Hematopoietic multipotent progenitor cell treated with erythropoietin and hydrocortisone succinate and interleukin-3 and kit ligand, for 6 days (in vitro differentiated cells): Measurements from ENCODE around the gene SRD5A3.
"Not testable (repeated sequence)": the region's sequence is repeated elsewhere in the genome, so short reads cannot be mapped to it uniquely, and the experiment has no call there.

ENCODE experiments used
- DNase-seq: peaks from one replicate; pipeline ENCODE4 v3.0.0-alpha.2; 2015

SRD5A3 gene

DNA sequence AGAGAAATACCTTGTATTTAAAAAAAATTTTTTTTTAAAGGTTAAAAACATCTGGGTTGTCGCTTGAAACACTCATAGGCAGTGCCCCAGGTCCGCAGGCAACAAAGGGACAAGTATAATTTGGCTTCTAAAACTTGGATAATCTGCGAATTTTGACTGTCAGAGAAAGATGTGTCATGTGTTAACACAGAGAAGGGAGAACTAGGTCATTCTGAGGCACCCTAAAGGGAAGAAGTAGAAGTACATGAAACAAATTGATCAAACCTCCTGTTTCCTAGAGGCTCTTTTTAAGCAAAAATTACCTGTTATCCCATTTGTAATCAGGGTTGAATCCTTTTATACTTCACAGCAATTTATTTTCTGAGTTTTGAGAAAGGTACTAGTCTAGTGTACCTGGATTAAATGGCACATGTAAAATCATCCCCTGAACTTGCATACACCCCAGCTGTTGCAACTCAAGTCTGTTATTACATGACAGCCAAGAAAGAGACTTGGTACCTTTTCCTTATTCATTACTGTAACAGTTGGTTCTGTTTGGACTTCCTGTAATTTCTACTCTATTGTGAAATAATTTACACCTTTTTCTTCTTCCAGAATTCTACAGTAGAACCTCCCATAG lies 1.7 kb downstream of the SRD5A3 start:
- DNase-seq = peak; percentile 69

DNA sequence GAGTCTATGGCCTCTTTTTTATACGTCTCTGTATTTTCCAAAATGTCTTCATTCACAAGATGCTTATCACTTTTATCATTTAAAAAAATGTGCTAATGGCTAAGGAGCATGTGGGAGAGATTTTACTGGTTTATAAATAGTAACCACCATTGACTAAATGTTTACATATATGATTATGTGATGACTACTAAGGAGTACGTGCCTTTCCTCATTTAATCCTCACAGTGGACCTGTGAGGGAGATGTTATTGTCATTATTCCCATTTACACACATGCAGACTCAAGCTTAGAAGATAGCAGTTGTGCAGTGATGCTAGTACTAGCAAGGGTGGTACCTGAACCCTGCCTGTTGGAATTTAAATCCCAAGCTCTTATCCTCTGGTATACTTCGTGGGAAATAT lies 2.4 kb downstream of the SRD5A3 start:
- DNase-seq = no peak

DNA sequence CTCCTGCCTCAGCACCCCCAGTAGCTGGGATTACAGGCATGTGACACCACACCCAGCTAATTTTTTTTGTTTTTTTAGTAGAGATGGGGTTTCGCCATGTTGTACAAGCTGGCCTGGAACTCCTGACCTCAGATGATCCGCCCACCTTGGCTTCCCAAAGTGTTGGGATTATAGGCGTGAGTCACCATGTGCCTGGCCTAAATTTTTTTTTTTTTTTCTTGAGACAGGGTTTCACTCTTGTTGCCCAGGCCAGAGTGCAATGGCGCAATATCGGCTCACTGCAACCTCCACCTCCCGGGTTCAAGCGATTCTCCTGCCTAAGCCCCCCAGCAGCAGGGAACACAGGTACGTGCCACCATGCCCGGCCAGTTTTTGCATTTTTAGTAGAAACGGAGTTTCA lies 4.8 kb downstream of the SRD5A3 start:
- DNase-seq = not testable (repeated sequence)

DNA sequence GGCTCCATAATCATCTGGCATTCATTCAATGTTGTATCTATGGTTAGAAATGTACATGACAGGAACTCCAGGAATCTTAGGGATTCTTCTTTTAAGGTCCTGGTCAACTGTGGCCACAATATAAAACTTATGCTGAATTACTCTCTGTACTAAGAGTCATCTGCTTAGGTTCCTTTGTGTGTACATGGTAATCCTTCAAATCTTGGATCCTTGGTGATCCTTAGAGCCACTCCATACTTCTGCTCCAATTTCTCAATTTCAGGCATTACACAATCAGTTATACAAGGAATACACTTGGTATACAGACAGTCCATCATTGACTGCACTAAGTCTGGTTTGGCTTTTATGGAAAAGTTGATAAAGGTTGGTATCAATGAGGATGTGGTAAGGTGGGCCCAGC lies 5.8 kb downstream of the SRD5A3 start:
- no peak for DNase-seq

GRCh38 chr4:55352726-55353125 lies 6.7 kb downstream of the SRD5A3 start:
- DNase-seq = no peak

GRCh38 chr4:55353228-55353747 lies 7.2 kb downstream of the SRD5A3 start:
- not testable (repeated sequence) for DNase-seq

DNA sequence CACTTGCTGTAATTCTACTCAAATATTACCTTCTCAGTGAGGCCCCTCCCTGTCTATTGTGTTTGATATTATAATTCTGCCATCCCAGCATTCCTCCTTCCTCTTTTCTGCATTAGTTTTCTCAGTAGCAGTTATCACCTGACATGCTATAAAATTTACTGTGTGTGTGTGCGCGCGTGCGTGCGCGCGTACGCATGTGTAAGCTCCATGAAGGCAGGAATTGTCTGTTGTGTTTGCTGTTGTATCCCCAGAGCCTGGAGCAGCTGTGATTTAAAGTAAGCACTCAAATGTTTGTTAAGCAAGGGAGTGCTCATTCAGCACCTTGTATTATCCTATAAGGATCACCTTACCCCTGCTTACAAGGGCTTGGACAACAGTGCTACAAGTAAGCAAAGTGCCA lies 8.6 kb downstream of the SRD5A3 start:
- DNase-seq = no peak

GRCh38 chr4:55355555-55355954 lies 9.5 kb downstream of the SRD5A3 start:
- DNase-seq = no peak

GRCh38 chr4:55356991-55357461 lies 11.0 kb downstream of the SRD5A3 start:
- DNase-seq = no peak

- no peak for DNase-seq
These were observed 12.2 kb downstream of the SRD5A3 start for GRCh38 chr4:55358246-55358645.

- DNase-seq = peak; percentile 70
These were observed 12.6 kb downstream of the SRD5A3 start for GRCh38 chr4:55358668-55359067.

DNA sequence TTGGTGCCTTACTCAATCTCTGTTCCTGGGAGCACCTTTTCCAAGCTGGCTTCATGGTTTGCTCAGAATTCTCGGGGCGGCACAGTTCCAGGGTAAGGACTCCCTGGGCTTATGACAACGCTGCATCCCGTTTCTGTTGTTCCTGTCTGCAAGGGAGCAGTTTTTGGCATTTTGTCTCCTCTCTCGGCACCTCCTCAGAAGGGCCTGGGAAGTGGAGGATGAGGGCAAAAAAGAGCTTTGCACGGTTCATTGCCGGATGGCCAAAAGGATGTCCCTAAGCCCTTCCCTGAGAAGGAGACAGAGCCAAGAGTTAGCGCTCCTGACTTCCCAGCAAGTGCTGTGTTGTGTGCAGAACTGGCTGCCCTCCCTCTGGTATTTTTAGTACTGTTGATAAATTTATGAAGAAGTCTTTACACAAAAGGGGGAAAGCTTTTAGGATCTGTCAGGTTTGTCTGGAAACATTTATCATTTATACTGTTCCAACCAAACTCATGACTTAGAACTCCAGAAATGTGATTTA lies 13.4 kb downstream of the SRD5A3 start:
- no peak for DNase-seq

DNA sequence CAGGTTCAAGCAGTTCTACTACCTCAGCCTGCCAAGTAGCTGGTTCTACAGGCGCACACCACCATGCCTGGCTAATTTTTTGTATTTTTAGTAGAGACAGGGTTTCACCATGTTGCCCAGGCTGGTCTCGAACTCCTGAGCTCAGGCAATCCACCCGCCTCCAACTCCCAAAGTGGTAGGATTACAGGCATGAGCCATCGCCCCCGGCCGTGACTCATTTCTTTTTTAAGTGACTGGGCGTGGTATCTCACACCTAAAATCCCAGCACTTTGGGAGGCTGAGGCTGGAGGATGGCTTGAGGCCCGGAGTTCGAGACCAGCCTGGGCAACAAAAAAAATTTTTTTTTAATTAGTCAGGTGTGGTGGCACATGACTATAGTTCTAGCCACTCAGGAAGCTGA lies 16.9 kb downstream of the SRD5A3 start:
- DNase-seq = not testable (repeated sequence)

DNA sequence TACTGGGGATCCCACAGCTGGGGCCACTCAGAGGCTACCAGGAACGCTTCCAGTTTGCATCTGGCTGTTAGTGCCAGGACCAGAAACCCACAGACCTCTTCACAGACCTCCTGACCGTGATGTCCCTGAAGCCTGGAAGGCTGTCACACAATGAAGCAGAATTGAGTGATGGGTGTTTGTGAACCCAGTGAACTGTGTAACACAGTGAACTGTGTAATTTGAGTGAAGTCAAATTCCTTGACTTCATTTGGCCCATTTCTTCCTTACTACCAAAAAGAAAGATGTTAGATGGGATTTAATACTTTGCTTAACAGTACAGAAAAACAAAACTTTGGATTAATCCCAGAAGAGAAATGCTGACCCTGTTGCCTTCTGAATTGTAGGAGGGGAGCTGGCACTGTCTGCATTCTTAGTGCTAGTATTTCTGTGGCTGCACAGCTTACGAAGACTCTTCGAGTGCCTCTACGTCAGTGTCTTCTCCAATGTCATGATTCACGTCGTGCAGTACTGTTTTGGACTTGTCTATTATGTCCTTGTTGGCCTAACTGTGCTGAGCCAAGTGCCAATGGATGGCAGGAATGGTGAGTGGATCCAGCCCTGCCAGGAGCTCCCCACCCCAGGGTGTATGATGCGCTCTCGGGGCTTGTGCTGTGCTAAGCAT lies 17.8 kb downstream of the SRD5A3 start:
- no peak for DNase-seq

- no peak for DNase-seq
These were observed 18.8 kb downstream of the SRD5A3 start for GRCh38 chr4:55364691-55365344.

- no peak for DNase-seq
These were observed 19.3 kb downstream of the SRD5A3 start for GRCh38 chr4:55365345-55365728.

DNA sequence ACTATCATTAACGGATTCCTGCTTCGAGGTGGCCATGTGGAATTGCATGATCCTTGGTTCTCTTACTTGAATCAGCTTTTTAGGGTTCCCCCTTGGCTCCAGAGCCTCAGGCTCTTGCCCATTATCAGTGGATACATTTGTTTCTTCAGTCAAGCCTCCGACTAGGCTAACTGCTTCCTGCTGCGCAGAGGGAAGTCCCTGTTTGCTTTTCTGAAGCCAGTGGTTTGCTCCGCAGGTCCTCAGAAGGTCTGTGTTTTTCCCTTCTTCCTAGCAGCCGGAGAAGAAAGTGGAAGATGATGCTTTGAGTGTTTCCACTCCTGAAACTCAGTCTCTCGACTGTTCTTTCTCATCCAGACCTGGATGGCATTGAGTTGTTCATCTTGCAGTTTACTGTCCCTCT lies 20.6 kb downstream of the SRD5A3 start:
- DNase-seq = no peak

DNA sequence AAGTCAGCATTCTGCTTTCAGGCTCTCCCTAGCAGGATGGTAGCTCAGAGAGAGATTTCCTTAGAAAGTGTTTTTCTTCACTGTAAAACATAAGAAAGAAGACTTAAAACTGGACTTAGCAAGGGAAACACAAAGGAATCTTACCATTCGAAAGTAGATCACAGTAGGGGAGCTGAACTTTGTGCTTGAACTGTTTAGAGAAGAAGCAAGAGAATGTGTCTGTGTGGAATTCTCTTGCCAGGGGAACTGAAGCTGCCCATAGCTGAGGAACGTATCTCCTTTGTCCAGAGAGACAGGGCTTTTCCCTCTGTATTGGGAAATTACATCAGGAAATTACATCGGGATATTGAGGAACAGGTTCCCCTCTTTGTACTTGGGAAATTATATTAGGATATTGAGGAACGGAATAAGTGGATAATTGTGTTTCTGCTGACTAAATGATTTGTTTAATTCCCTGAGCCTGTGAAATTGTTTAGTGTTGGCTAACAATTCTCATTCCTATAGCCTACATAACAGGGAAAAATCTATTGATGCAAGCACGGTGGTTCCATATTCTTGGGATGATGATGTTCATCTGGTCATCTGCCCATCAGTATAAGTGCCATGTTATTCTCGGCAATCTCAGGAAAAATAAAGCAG lies 21.2 kb downstream of the SRD5A3 start:
- no peak for DNase-seq

GRCh38 chr4:55369968-55370367 lies 23.9 kb downstream of the SRD5A3 start:
- no peak for DNase-seq

GRCh38 chr4:55372259-55372658 lies 26.2 kb downstream of the SRD5A3 start:
- DNase-seq = no peak

GRCh38 chr4:55373461-55373860 lies 27.4 kb downstream of the SRD5A3 start:
- DNase-seq = no peak

- no peak for DNase-seq
These were observed 30.7 kb downstream of the SRD5A3 start for GRCh38 chr4:55376698-55377097.
